SKM-1 (cell line): Measurements from ENCODE around the gene FAM227B.
"Not testable (repeated sequence)": the region's sequence is repeated elsewhere in the genome, so short reads cannot be mapped to it uniquely, and the experiment has no call there.

Source experiments
- DNase-seq: peaks from one replicate; lab custom pipeline; 2025; ENCODE audit not compliant: unreplicated experiment; lab: John Stamatoyannopoulos, UW

Gene FAM227B

GRCh38 chr15:49612240-49612639 is 8.4 kb downstream of the FAM227B start:
- not testable (repeated sequence) for DNase-seq

DNA sequence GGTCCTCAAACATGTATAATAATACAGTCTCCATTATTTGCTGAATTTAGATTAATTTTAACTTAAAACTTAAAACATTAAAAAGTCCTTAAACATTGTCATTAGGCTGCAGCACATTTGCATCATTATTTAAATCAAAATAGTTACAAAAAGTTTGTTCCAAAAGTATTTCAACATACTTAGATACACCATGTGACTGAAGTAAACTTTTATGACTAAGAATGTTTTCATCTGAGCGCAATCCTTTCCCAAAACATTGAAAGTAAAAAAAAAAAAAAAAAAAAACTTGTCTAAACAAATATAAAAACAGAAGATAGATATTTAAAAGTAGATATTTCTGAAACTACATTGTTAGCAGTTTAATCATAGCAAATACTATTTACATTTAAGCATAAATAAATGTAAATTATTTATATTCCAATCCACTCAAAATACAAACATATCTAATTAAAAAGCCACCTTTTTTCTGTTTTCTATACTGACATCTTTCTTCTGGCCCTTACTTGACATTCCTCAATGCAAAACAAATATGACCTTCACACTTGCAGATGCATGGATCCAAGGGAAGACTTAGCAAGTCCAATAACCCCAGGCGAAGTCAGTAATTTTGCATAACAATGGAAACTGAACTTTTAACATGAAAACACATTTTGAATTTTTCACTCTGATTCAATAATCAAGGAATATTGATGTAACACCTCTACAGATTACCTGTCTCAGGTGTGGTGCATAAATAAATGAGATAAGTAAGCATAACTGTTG is 10.3 kb downstream of the FAM227B start:
- DNase-seq, result no peak

DNA sequence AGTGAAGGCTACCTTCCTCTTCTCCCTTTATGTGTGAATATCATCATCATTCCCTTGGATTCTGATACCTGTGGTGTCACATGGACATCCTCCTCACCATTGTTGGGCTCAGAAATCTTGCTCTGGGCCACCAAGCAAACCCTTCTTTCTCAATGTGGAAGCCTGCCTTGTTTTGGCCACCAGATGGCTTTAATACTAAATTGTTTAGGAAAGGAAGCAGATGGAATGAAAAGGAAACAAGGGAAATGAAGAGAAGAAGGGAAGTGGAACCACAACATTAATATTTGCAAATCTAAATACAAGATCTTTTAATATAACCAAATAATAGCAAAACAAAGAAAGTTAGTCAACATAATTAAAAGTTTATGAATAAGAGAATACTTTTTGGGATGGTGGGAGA is 14.0 kb downstream of the FAM227B start:
- DNase-seq, result no peak

- DNase-seq, result no peak
Observed at GRCh38 chr15:49605588-49605987, 15.0 kb downstream of the FAM227B start.

- no peak for DNase-seq
Observed at GRCh38 chr15:49604625-49605409, 15.8 kb downstream of the FAM227B start.

GRCh38 chr15:49592829-49593316 is 27.7 kb downstream of the FAM227B start:
- not testable (repeated sequence) for DNase-seq

DNA sequence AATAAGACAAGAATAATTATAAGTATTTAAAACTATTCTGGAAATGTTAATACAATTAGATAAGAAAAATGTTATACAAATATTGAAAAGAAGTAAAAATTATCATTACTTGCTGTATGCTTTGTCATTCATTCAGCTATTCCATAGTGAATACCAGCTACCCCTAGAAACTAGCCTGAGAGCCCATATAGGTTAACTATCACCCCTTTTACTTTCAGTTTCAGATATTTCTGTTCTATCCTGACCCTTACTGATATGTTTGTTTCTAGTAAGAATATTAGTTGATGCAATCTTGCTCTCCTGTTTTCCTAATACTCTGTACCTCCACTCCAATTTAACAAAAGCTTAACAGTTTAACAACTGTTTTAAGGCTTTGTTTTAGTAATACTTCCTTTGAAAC is 31.6 kb downstream of the FAM227B start:
- no peak for DNase-seq

DNA sequence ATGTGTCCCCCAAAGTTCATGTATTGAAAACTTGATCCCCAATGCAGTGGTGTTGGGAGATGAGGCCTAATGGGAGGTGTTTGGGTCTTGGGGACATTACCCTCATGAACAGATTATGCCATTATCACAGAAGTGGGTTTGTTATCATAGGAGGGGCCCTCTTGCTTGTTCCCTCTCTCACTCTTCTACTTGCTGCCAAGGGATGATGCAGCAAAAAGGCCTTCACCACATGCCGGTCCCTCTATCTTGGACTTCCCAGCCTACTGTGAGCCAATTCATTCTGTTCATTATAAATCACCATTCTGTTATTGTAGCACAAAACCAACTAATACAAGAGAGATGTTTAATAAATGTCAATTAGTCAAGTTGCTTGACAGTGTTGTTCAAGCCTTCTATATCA is 47.2 kb downstream of the FAM227B start:
- DNase-seq, result no peak

- DNase-seq, result no peak
Observed at GRCh38 chr15:49570672-49571071, 49.9 kb downstream of the FAM227B start.

DNA sequence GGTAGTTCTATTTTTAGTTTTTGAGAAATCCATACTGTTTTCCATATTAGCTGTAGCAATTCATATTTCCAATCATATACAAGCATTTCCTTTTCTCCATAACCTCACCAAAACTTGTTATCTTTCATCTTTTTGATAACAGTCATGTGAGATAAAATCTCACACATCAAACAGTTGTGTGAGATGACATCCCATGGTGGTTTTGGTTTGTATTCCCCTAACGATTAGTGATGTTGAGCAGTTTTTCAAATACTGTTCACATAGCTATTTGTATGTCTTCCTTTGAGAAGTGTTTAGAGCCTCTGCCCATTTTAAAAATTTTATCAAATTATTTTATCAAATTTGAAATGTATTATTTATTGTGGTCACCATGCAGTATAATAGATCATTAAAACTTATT is 50.4 kb downstream of the FAM227B start:
- DNase-seq, result no peak

- no peak for DNase-seq
Observed at GRCh38 chr15:49560045-49560444, 60.6 kb downstream of the FAM227B start.

DNA sequence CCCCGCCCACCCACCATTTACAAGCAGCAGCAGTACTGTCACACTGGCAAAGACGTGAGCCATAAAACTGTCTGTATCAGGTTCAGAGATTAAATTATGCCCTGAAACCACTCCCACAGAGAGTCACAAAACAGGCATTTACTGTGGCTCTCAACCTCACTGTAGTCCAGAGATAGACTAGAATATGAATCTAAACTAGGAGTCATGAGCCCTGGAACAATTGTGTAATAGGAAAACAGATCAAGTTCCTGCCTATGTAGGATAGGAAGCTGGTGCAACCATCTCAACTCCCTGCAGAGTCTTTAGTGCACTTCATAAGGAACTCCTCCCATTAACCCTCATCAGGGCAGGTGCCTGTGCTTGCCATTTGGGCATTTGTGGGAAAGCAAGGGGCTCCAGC is 61.7 kb downstream of the FAM227B start:
- DNase-seq, result no peak

DNA sequence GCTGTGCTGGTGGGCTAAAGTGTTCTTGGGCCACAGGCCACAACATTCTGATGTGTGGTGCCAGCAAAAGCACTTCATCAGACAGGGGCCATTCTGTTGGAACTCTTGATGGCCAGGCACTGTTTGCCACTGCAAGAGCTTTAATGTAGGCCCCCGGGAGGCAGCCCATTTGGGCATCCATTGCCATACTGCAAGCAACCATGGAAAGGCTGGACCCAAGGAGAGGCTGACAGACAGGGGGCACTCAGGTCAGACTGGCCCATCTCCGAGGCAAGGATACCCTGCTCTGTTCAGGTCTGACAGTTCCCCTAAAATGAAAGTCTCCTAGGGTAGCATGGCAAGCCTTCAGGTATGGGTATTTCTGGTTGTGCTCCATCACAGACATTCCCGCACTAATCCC is 64.2 kb downstream of the FAM227B start:
- DNase-seq, result no peak

DNA sequence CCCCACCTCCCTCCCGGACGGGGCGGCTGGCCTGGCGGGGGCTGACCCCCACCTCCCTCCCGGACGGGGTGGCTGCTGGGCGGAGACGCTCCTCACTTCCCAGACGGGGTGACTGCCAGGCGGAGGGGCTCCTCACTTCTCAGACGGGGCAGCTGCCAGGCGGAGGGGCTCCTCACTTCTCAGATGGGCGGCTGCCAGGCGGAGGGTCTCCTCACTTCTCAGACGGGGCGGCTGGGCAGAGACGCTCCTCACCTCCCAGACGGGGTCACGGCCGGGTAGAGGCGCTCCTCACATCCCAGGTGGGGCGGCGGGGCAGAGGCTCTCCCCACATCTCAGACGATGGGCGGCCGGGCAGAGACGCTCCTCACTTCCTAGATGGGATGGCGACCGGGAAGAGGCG is 70.3 kb downstream of the FAM227B start:
- DNase-seq, result not testable (repeated sequence)

GRCh38 chr15:49538520-49538919 is 82.1 kb downstream of the FAM227B start:
- no peak for DNase-seq

GRCh38 chr15:49530092-49530491 is 90.5 kb downstream of the FAM227B start:
- DNase-seq, result no peak

GRCh38 chr15:49528289-49528688 is 92.3 kb downstream of the FAM227B start:
- DNase-seq, result no peak

DNA sequence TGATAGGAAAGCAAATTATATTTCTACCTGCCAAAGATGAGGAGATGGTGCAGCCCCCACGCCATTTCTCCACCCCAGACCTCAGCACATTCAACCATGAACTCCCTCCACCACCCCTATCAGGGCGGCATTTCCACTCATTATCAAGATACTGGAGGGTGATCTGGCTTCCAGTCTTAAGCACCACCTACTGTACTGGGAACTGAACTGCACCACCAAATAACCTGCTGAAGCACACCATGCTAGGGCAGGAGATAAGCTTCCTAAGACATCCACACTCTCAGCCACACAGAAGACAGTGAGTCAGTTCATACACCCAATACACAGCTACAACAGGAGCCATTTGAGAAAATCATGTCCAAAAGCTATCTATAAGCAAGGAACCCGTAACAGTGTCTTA is 98.8 kb downstream of the FAM227B start:
- no peak for DNase-seq

DNA sequence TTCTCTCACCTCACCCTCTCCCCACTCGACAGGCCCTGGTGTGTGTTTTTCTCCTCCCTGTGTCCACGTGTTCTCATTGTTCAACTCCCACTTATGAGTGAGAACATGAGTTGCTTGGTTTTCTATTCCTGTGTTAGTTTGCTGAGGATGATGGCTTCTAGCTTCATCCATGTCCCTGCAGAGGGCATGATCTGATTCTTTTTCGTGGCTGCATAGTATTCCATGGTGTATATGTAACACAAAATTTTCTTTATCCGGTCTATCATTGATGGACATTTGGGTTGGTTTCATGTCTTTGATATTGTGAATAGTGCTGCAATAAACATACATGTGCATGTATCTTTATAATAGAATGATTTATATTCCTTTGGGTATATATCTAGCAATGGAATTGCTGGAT is 107.9 kb downstream of the FAM227B start:
- not testable (repeated sequence) for DNase-seq

GRCh38 chr15:49507261-49507660 is 113.4 kb downstream of the FAM227B start:
- DNase-seq, result no peak

GRCh38 chr15:49506341-49506740 is 114.3 kb downstream of the FAM227B start:
- no peak for DNase-seq

- DNase-seq, result no peak
Observed at GRCh38 chr15:49501586-49501985, 119.0 kb downstream of the FAM227B start.
